Left ventricle myocardium inferior (tissue), 1 donor: Measurements from ENCODE around the gene CENPM. TPM values are rescaled to one million over a fixed set of nuclear protein-coding genes. Genes with fewer than 3 reads are reported as not detected.

Experiments
- DNase-seq: peaks from one replicate; pipeline ENCODE4 v3.0.0-alpha.2; 2020
- H3K27ac ChIP-seq: fragments of 200-600 bp; replicated peaks from 2 replicates; pipeline ENCODE4 v1.8.0; 2021
- H3K27me3 ChIP-seq: fragments of 200-600 bp; 2 replicates; pipeline ENCODE4 v1.8.0; 2021; ENCODE audit warnings: low read depth
- H3K36me3 ChIP-seq: fragments of 200-600 bp; 2 replicates; pipeline ENCODE4 v1.8.0; 2021
- H3K4me1 ChIP-seq: fragments of 200-600 bp; 2 replicates; pipeline ENCODE4 v1.8.0; 2021
- H3K4me3 ChIP-seq: fragments of 200-600 bp; 2 replicates; pipeline ENCODE4 v1.8.0; 2021; ENCODE audit warnings: mild to moderate bottlenecking, moderate library complexity
- H3K9me3 ChIP-seq: fragments of 200-600 bp; replicated peaks from 2 replicates; pipeline ENCODE4 v1.8.0; 2021
- CTCF ChIP-seq: fragments of 200-600 bp; IDR thresholded peaks from 2 replicates; pipeline ENCODE4 v1.8.0; 2021; ENCODE audit warnings: antibody characterized with exemption, mild to moderate bottlenecking, borderline replicate concordance
- intact Hi-C: fragments of 100-400 bp; cut with micrococcal nuclease; formaldehyde crosslinking; loops from one replicate; pipeline ENCODE4 v1.11.0; 2022
- total RNA-seq: library from RNA; stranded (reverse); fragmentation: NEBNext Ultra II Directional; extraction: Animal tissue kit (Norgen Biotek cat#: 25700); gene quantifications from one replicate; pipeline ENCODE4 v1.2.1, GENCODE V29; 2021
- donor health status: DM: no; HTN: yes; CAD: no; lungs with severe emphysema.

CENPM gene
- total RNA-seq, 1 donor from 2014 or later, result 0.47 TPM

GRCh38 chr22:41928593-41929417, 18.1 kb downstream of the CENPM start:
- no peak overlapping the region for H3K27ac ChIP-seq
- no peak overlapping the region for H3K4me3 ChIP-seq
- H3K36me3 ChIP-seq, result no peaks in the 10 kb centered on the region
- no peaks in the 10 kb centered on the region for H3K9me3 ChIP-seq
- intact Hi-C loops, result no loop called here
- peaks cover 25% of the 10 kb centered on the region for H3K27me3 ChIP-seq
- DNase-seq, result no peak
- peaks cover 15% of the 10 kb centered on the region for H3K4me1 ChIP-seq
- TF ChIP-seq CTCF, result no peak

- no peak for DNase-seq
- no peak for TF ChIP-seq CTCF
- intact Hi-C loops, result no loop called here
- H3K27me3 ChIP-seq, result peaks cover 25% of the 10 kb centered on the region
- H3K4me3 ChIP-seq, result no peak overlapping the region
- no peak overlapping the region for H3K27ac ChIP-seq
- peaks cover 14% of the 10 kb centered on the region for H3K4me1 ChIP-seq
- no peaks in the 10 kb centered on the region for H3K9me3 ChIP-seq
- H3K36me3 ChIP-seq, result no peaks in the 10 kb centered on the region
Measured at GRCh38 chr22:41927813-41928212, 19.1 kb downstream of the CENPM start.

GRCh38 chr22:41925783-41926460, 21.0 kb downstream of the CENPM start:
- H3K27ac ChIP-seq, result no peak overlapping the region
- H3K4me3 ChIP-seq, result peak overlapping the region; percentile 65
- TF ChIP-seq CTCF, result peak; percentile 78
- H3K27me3 ChIP-seq, result peaks cover 25% of the 10 kb centered on the region
- intact Hi-C loops, result no loop called here
- H3K4me1 ChIP-seq, result peaks cover 14% of the 10 kb centered on the region
- no peaks in the 10 kb centered on the region for H3K9me3 ChIP-seq
- no peaks in the 10 kb centered on the region for H3K36me3 ChIP-seq
- DNase-seq, result peak; percentile 67

GRCh38 chr22:41923595-41924276, 23.2 kb downstream of the CENPM start:
- TF ChIP-seq CTCF, result no peak
- Histone ChIP-seq H3K27me3 (peaks cover 45% of the 10 kb centered on the region), H3K9me3 (no peaks in the 10 kb centered on the region), H3K4me1 (peaks cover 32% of the 10 kb centered on the region), H3K36me3 (no peaks in the 10 kb centered on the region), H3K27ac (no peak overlapping the region), H3K4me3 (no peak overlapping the region)
- no peak for DNase-seq
- intact Hi-C loops, result no loop called here

GRCh38 chr22:41922940-41923594, 23.9 kb downstream of the CENPM start:
- no peak for TF ChIP-seq CTCF
- Histone ChIP-seq H3K9me3 (no peaks in the 10 kb centered on the region), H3K27ac (no peak overlapping the region), H3K4me1 (peaks cover 39% of the 10 kb centered on the region), H3K27me3 (peaks cover 51% of the 10 kb centered on the region), H3K36me3 (no peaks in the 10 kb centered on the region), H3K4me3 (no peak overlapping the region)
- intact Hi-C loops, result no loop called here
- DNase-seq, result no peak
